Jurkat, Clone E6-1 (cell line): Measurements from ENCODE around the gene ACAP2.
"Not testable (repeated sequence)": the region's sequence is repeated elsewhere in the genome, so short reads cannot be mapped to it uniquely, and the experiment has no call there.

Source experiments
- DNase-seq: peaks from one replicate; pipeline ENCODE4 v3.0.0-alpha.2; 2011; ENCODE audit warnings: low read depth, low spot score
- H3K4me3 ChIP-seq: 2 replicates; pipeline ENCODE4 v1.5.1; 2011; ENCODE audit warnings: mild to moderate bottlenecking, low read length, control low read depth, moderate library complexity

ACAP2 gene

GRCh38 chr3:195312714-195313113 is 130.1 kb downstream of the ACAP2 start:
- no peak for DNase-seq
- H3K4me3 ChIP-seq = no peak overlapping the region

GRCh38 chr3:195307711-195308110 is 135.1 kb downstream of the ACAP2 start:
- DNase-seq = no peak
- no peak overlapping the region for H3K4me3 ChIP-seq

GRCh38 chr3:195306369-195306768 is 136.5 kb downstream of the ACAP2 start:
- H3K4me3 ChIP-seq = no peak overlapping the region
- no peak for DNase-seq

GRCh38 chr3:195302431-195302830 is 140.4 kb downstream of the ACAP2 start:
- no peak for DNase-seq
- H3K4me3 ChIP-seq = no peak overlapping the region

- no peak for DNase-seq
- no peak overlapping the region for H3K4me3 ChIP-seq
Observed at GRCh38 chr3:195297446-195297845, 145.4 kb downstream of the ACAP2 start.

- DNase-seq = no peak
- H3K4me3 ChIP-seq = no peak overlapping the region
Observed at GRCh38 chr3:195296662-195297061, 146.2 kb downstream of the ACAP2 start.

- no peak for DNase-seq
- H3K4me3 ChIP-seq = no peak overlapping the region
Observed at GRCh38 chr3:195291121-195291520, 151.7 kb downstream of the ACAP2 start.

- DNase-seq, H3K4me3 ChIP-seq: not testable (repeated sequence)
Observed at GRCh38 chr3:195290643-195291042, 152.2 kb downstream of the ACAP2 start.

GRCh38 chr3:195286115-195286872 is 156.5 kb downstream of the ACAP2 start:
- H3K4me3 ChIP-seq = no peak overlapping the region
- DNase-seq = no peak

- no peak overlapping the region for H3K4me3 ChIP-seq
- DNase-seq = no peak
Observed at GRCh38 chr3:195285372-195285771, 157.4 kb downstream of the ACAP2 start.

- no peak overlapping the region for H3K4me3 ChIP-seq
- no peak for DNase-seq
Observed at GRCh38 chr3:195284842-195285241, 158.0 kb downstream of the ACAP2 start.

GRCh38 chr3:195282961-195283360 is 159.9 kb downstream of the ACAP2 start:
- DNase-seq = no peak

GRCh38 chr3:195274259-195274966 is 168.4 kb downstream of the ACAP2 start:
- no peak for DNase-seq

More at GRCh38 chr3:195282961-195283360, 159.9 kb downstream of the ACAP2 start:
- no peak overlapping the region for H3K4me3 ChIP-seq

GRCh38 chr3:195271410-195272243 is 171.2 kb downstream of the ACAP2 start:
- H3K4me3 ChIP-seq = peak overlapping the region; percentile 78
- DNase-seq = peak; percentile 81

More at GRCh38 chr3:195274259-195274966, 168.4 kb downstream of the ACAP2 start:
- H3K4me3 ChIP-seq = no peak overlapping the region

GRCh38 chr3:195270817-195271409 is 171.9 kb downstream of the ACAP2 start, which contains the start of gene XXYLT1:
Gene XXYLT1 (minus strand): TSS chr3:195271159. CDS start chr3:195271058, 101 bp downstream.
- H3K4me3 ChIP-seq = peak within 1 kb of the TSS; percentile 78
- peak; percentile 76 for DNase-seq

- peak; percentile 48 for DNase-seq
- peak overlapping the region; percentile 78 for H3K4me3 ChIP-seq
Observed at GRCh38 chr3:195270079-195270816, 172.6 kb downstream of the ACAP2 start.

GRCh38 chr3:195269375-195270078 is 173.3 kb downstream of the ACAP2 start:
- H3K4me3 ChIP-seq = peak overlapping the region; percentile 78
- DNase-seq = no peak
